ENCODE data around the gene OPCML. TPM values are rescaled to one million over a fixed set of nuclear protein-coding genes. Genes with fewer than 3 reads are reported as not detected.

Gene OPCML
- total RNA-seq, 2 donors from 2014 or later: under 0.01 TPM; not detected in 1

- no peak for TF ChIP-seq POLR2A (IDR thresholded peaks at IDR 0.05)
- no peak for TF ChIP-seq CTCF (IDR thresholded peaks at IDR 0.05)
- WGBS, 2 donors: 51 to 66% methylated on average over 5 to 6 of the region's 6 CpGs
- no peak for ATAC-seq
- H3K27ac ChIP-seq: no peak overlapping the region
- no peaks in the 10 kb centered on the region for H3K36me3 ChIP-seq (replicated peaks in 1 of 2; ENCODE audit: insufficient read depth in 1 of 2, low read depth in 2 of 2)
- H3K27me3 ChIP-seq: no peaks in the 10 kb centered on the region
- H3K4me3 ChIP-seq: no peak overlapping the region
- intact Hi-C loops (cut with DNase I): no loop called here
- DNase-seq: no peak
- H3K4me1 ChIP-seq: no peaks in the 10 kb centered on the region
- no peaks in the 10 kb centered on the region for H3K9me3 ChIP-seq
Measured at GRCh38 chr11:133414506-133414905, 117.8 kb downstream of the OPCML start.

GRCh38 chr11:133413703-133414102, 118.6 kb downstream of the OPCML start:
- Histone ChIP-seq H3K27me3 (no peaks in the 10 kb centered on the region), H3K4me1 (no peaks in the 10 kb centered on the region), H3K9me3 (no peaks in the 10 kb centered on the region), H3K4me3 (no peak overlapping the region), H3K36me3 (replicated peaks in 1 of 2; ENCODE audit: insufficient read depth in 1 of 2, low read depth in 2 of 2) (no peaks in the 10 kb centered on the region), H3K27ac (no peak overlapping the region)
- 50 to 63% methylated on average over 3 of the region's 3 CpGs for WGBS, 2 donors
- intact Hi-C loops (cut with DNase I): no loop called here
- ATAC-seq (no peak), DNase-seq (no peak)
- TF ChIP-seq POLR2A (IDR thresholded peaks at IDR 0.05) (no peak), CTCF (IDR thresholded peaks at IDR 0.05) (no peak)

- no peak for ATAC-seq
- Histone ChIP-seq H3K4me3 (no peak overlapping the region), H3K9me3 (no peaks in the 10 kb centered on the region), H3K27me3 (no peaks in the 10 kb centered on the region), H3K27ac (no peak overlapping the region), H3K36me3 (replicated peaks in 1 of 2; ENCODE audit: insufficient read depth in 1 of 2, low read depth in 2 of 2) (no peaks in the 10 kb centered on the region), H3K4me1 (no peaks in the 10 kb centered on the region)
- intact Hi-C loops (cut with DNase I): no loop called here
- no peak for DNase-seq
- 51 to 55% methylated on average over 5 of the region's 5 CpGs for whole genome bisulfite sequencing, 2 donors
- TF ChIP-seq CTCF (IDR thresholded peaks at IDR 0.05): no peak
- TF ChIP-seq POLR2A (IDR thresholded peaks at IDR 0.05): no peak
Measured at GRCh38 chr11:133409799-133410198, 122.5 kb downstream of the OPCML start.

- DNase-seq: no peak
- Histone ChIP-seq H3K9me3 (no peaks in the 10 kb centered on the region), H3K4me3 (no peak overlapping the region), H3K36me3 (replicated peaks in 1 of 2; ENCODE audit: insufficient read depth in 1 of 2, low read depth in 2 of 2) (no peaks in the 10 kb centered on the region), H3K27me3 (no peaks in the 10 kb centered on the region), H3K4me1 (no peaks in the 10 kb centered on the region), H3K27ac (no peak overlapping the region)
- WGBS, 2 donors: 69 to 74% methylated on average over 9 of the region's 9 CpGs
- TF ChIP-seq POLR2A (IDR thresholded peaks at IDR 0.05) (no peak), CTCF (IDR thresholded peaks at IDR 0.05) (no peak)
- intact Hi-C loops (cut with DNase I): no loop called here
- no peak for ATAC-seq
Measured at GRCh38 chr11:133408936-133409335, 123.4 kb downstream of the OPCML start.

- 69 to 82% methylated on average over 3 of the region's 3 CpGs for WGBS, 2 donors
- intact Hi-C loops (cut with DNase I): no loop called here
- no peaks in the 10 kb centered on the region for H3K9me3 ChIP-seq
Measured at GRCh38 chr11:133408402-133408801, 123.9 kb downstream of the OPCML start.

More at GRCh38 chr11:133408402-133408801, 123.9 kb downstream of the OPCML start:
- Histone ChIP-seq H3K36me3 (replicated peaks in 1 of 2; ENCODE audit: insufficient read depth in 1 of 2, low read depth in 2 of 2) (no peaks in the 10 kb centered on the region), H3K4me1 (no peaks in the 10 kb centered on the region), H3K27ac (no peak overlapping the region), H3K4me3 (no peak overlapping the region), H3K27me3 (no peaks in the 10 kb centered on the region)
- TF ChIP-seq CTCF (IDR thresholded peaks at IDR 0.05) (no peak), POLR2A (IDR thresholded peaks at IDR 0.05) (no peak)
- DNase-seq (no peak), ATAC-seq (no peak)
